RWPE2 (cell line): ENCODE data around the gene LSM14A.
"Not testable (repeated sequence)": the region's sequence is repeated elsewhere in the genome, so short reads cannot be mapped to it uniquely, and the experiment has no call there.

Experiments
- ATAC-seq: fragments of 200-7000 bp; cut with Tn5 transposase; 3 replicates; pipeline ENCODE4 v1.9.1; 2021; ENCODE audit warnings: low read depth
- DNase-seq: peaks from one replicate; pipeline ENCODE4 v3.0.0-alpha.2; 2020; ENCODE audit warnings: low spot score
- H3K27ac ChIP-seq: fragments of 450-650 bp; 2 replicates; pipeline ENCODE4 v1.5.1; 2017; ENCODE audit warnings: mild to moderate bottlenecking; ENCODE audit not compliant: poor library complexity, severe bottlenecking
- H3K27me3 ChIP-seq: fragments of 250-450 bp; sonication (Bioruptor Pico); 2 replicates; pipeline ENCODE4 v1.5.1; 2021; ENCODE audit warnings: mild to moderate bottlenecking, moderate library complexity; ENCODE audit not compliant: insufficient read depth, poor library complexity, severe bottlenecking
- H3K36me3 ChIP-seq: fragments of 250-450 bp; sonication (Bioruptor Pico); 2 replicates; pipeline ENCODE4 v1.5.1; 2020; ENCODE audit warnings: low read depth, mild to moderate bottlenecking, moderate library complexity
- H3K4me1 ChIP-seq: fragments of 250-450 bp; sonication (Bioruptor Pico); 2 replicates; pipeline ENCODE4 v1.5.1; 2021; ENCODE audit warnings: mild to moderate bottlenecking, moderate library complexity; ENCODE audit not compliant: insufficient read depth, poor library complexity, severe bottlenecking
- H3K4me3 ChIP-seq: fragments of 250-450 bp; sonication (Bioruptor Pico); 2 replicates; pipeline ENCODE4 v1.5.1; 2021; ENCODE audit warnings: mild to moderate bottlenecking, moderate library complexity; ENCODE audit not compliant: severe bottlenecking
- H3K9me3 ChIP-seq: fragments of 250-450 bp; sonication (Bioruptor Pico); 2 replicates; pipeline ENCODE4 v1.5.1; 2021; ENCODE audit warnings: mild to moderate bottlenecking, moderate library complexity; ENCODE audit not compliant: severe bottlenecking
- CTCF ChIP-seq: fragments of 450-650 bp; IDR thresholded peaks from one replicate; pipeline ENCODE4 v1.5.1; 2017; ENCODE audit warnings: mild to moderate bottlenecking, moderate library complexity; ENCODE audit not compliant: poor library complexity, severe bottlenecking

LSM14A gene

GRCh38 chr19:34165295-34165738 lies 7.0 kb upstream of the LSM14A start:
- no peak overlapping the region for H3K4me3 ChIP-seq
- H3K9me3 ChIP-seq, result no peaks in the 10 kb centered on the region
- no peaks in the 10 kb centered on the region for H3K36me3 ChIP-seq
- no peak for DNase-seq
- no peak overlapping the region for H3K27ac ChIP-seq
- no peak for ATAC-seq
- no peaks in the 10 kb centered on the region for H3K4me1 ChIP-seq
- no peak for TF ChIP-seq CTCF
- no peaks in the 10 kb centered on the region for H3K27me3 ChIP-seq

GRCh38 chr19:34169475-34170199 lies 2.7 kb upstream of the LSM14A start:
- DNase-seq, H3K27ac ChIP-seq, H3K4me3 ChIP-seq, H3K4me1 ChIP-seq, H3K27me3 ChIP-seq, H3K9me3 ChIP-seq, ATAC-seq: not testable (repeated sequence)
- peaks cover 12% of the 10 kb centered on the region for H3K36me3 ChIP-seq

- H3K36me3 ChIP-seq, result peaks cover 23% of the 10 kb centered on the region
- no peak for TF ChIP-seq CTCF
- H3K4me3 ChIP-seq, result peak overlapping the region; percentile 90
- H3K4me1 ChIP-seq, result peaks cover 20% of the 10 kb centered on the region
- ATAC-seq, result peak; percentile 62
- no peaks in the 10 kb centered on the region for H3K9me3 ChIP-seq
- DNase-seq, result no peak
- H3K27me3 ChIP-seq, result no peaks in the 10 kb centered on the region
- peak overlapping the region; percentile 90 for H3K27ac ChIP-seq
Observed at GRCh38 chr19:34171539-34171876, 796 bp upstream of the LSM14A start.

GRCh38 chr19:34172661-34173192 lies 423 bp downstream of the LSM14A start:
- ATAC-seq, result peak; percentile 18
- H3K4me1 ChIP-seq, result peaks cover 32% of the 10 kb centered on the region
- TF ChIP-seq CTCF, result no peak

GRCh38 chr19:34173193-34173956 lies 1.1 kb downstream of the LSM14A start:
- no peaks in the 10 kb centered on the region for H3K27me3 ChIP-seq
- H3K4me1 ChIP-seq, result peaks cover 33% of the 10 kb centered on the region
- peak; percentile 44 for ATAC-seq
- no peak for DNase-seq
- H3K9me3 ChIP-seq, result no peaks in the 10 kb centered on the region
- peak overlapping the region; percentile 90 for H3K27ac ChIP-seq
- H3K4me3 ChIP-seq, result peak overlapping the region; percentile 90
- no peak for TF ChIP-seq CTCF
- H3K36me3 ChIP-seq, result peaks cover 38% of the 10 kb centered on the region

More at GRCh38 chr19:34172661-34173192, 423 bp downstream of the LSM14A start:
- Histone ChIP-seq H3K4me3 (peak overlapping the region; percentile 90), H3K36me3 (peaks cover 34% of the 10 kb centered on the region), H3K9me3 (no peaks in the 10 kb centered on the region), H3K27me3 (no peaks in the 10 kb centered on the region), H3K27ac (peak overlapping the region; percentile 90)
- DNase-seq, result no peak

GRCh38 chr19:34175173-34175572 lies 2.9 kb downstream of the LSM14A start:
- not testable (repeated sequence) for H3K9me3 ChIP-seq, H3K4me3 ChIP-seq, H3K27ac ChIP-seq, DNase-seq, H3K27me3 ChIP-seq, ATAC-seq
- Histone ChIP-seq H3K4me1 (peaks cover 33% of the 10 kb centered on the region), H3K36me3 (peaks cover 55% of the 10 kb centered on the region)
